ENCODE results near the gene PAX2. TPM values are rescaled to one million over a fixed set of nuclear protein-coding genes. Genes with fewer than 3 reads are reported as not detected.

PAX2 gene
- total RNA-seq, 1 experiment from 2014 or later: 0.09 TPM

GRCh38 chr10:100799881-100800280, 54.5 kb downstream of the PAX2 start (continued):
- TF ChIP-seq ZNF532 (CRISPR knock-in tag; IDR thresholded peaks at IDR 0.05; ENCODE audit: borderline replicate concordance): no peak
- no peak for TF ChIP-seq ZNF512 (CRISPR knock-in tag; IDR thresholded peaks at IDR 0.05; ENCODE audit: borderline replicate concordance)
- TF ChIP-seq ETV6 (CRISPR knock-in tag; IDR thresholded peaks at IDR 0.05): no peak
- no peak for TF ChIP-seq E2F5 (CRISPR knock-in tag; IDR thresholded peaks at IDR 0.05)
- TF ChIP-seq, protein P1, sequence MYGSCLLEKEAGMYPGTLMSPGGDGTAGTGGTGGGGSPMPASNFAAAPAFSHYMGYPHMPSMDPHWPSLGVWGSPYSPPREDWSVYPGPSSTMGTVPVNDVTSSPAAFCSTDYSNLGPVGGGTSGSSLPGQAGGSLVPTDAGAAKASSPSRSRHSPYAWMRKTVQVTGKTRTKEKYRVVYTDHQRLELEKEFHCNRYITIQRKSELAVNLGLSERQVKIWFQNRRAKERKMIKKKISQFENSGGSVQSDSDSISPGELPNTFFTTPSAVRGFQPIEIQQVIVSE (CRISPR knock-in tag; IDR thresholded peaks at IDR 0.05; ENCODE audit: borderline replicate concordance): no peak
- no peak for TF ChIP-seq SMAD3 (CRISPR knock-in tag; IDR thresholded peaks at IDR 0.05; ENCODE audit: borderline replicate concordance)
- TF ChIP-seq AR (CRISPR knock-in tag; IDR thresholded peaks at IDR 0.05): no peak
- TF ChIP-seq, protein P2, sequence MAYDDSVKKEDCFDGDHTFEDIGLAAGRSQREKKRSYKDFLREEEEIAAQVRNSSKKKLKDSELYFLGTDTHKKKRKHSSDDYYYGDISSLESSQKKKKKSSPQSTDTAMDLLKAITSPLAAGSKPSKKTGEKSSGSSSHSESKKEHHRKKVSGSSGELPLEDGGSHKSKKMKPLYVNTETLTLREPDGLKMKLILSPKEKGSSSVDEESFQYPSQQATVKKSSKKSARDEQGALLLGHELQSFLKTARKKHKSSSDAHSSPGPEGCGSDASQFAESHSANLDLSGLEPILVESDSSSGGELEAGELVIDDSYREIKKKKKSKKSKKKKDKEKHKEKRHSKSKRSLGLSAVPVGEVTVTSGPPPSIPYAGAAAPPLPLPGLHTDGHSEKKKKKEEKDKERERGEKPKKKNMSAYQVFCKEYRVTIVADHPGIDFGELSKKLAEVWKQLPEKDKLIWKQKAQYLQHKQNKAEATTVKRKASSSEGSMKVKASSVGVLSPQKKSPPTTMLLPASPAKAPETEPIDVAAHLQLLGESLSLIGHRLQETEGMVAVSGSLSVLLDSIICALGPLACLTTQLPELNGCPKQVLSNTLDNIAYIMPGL (CRISPR knock-in tag; IDR thresholded peaks at IDR 0.05): no peak
- no peak for TF ChIP-seq ZNF138 (CRISPR knock-in tag; conservative IDR thresholded peaks at IDR 0.05)
- TF ChIP-seq NFE2L1 (CRISPR knock-in tag; IDR thresholded peaks at IDR 0.05): no peak
- TF ChIP-seq, protein P3, sequence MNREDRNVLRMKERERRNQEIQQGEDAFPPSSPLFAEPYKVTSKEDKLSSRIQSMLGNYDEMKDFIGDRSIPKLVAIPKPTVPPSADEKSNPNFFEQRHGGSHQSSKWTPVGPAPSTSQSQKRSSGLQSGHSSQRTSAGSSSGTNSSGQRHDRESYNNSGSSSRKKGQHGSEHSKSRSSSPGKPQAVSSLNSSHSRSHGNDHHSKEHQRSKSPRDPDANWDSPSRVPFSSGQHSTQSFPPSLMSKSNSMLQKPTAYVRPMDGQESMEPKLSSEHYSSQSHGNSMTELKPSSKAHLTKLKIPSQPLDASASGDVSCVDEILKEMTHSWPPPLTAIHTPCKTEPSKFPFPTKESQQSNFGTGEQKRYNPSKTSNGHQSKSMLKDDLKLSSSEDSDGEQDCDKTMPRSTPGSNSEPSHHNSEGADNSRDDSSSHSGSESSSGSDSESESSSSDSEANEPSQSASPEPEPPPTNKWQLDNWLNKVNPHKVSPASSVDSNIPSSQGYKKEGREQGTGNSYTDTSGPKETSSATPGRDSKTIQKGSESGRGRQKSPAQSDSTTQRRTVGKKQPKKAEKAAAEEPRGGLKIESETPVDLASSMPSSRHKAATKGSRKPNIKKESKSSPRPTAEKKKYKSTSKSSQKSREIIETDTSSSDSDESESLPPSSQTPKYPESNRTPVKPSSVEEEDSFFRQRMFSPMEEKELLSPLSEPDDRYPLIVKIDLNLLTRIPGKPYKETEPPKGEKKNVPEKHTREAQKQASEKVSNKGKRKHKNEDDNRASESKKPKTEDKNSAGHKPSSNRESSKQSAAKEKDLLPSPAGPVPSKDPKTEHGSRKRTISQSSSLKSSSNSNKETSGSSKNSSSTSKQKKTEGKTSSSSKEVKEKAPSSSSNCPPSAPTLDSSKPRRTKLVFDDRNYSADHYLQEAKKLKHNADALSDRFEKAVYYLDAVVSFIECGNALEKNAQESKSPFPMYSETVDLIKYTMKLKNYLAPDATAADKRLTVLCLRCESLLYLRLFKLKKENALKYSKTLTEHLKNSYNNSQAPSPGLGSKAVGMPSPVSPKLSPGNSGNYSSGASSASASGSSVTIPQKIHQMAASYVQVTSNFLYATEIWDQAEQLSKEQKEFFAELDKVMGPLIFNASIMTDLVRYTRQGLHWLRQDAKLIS (CRISPR knock-in tag; IDR thresholded peaks at IDR 0.05; ENCODE audit: borderline replicate concordance): no peak
- TF ChIP-seq NFYB (CRISPR knock-in tag; conservative IDR thresholded peaks at IDR 0.05; ENCODE audit: low read depth): no peak
- no peak for TF ChIP-seq ZBTB43 (CRISPR knock-in tag; IDR thresholded peaks at IDR 0.05)

Measured in WTC11 (cell line).